ENCODE results near the gene PTGES2. TPM values are rescaled to one million over a fixed set of nuclear protein-coding genes. Genes with fewer than 3 reads are reported as not detected.

Gene PTGES2
- total and polyA plus RNA-seq, 9 of the 15 experiments (the other 6 are each of a cell fraction or from before 2014, with no cell fraction given) = 2.4 to 196 (median 90.1) TPM

- TF ChIP-seq ZNF407 (IDR thresholded peaks at IDR 0.05; ENCODE audit: low read depth) (no peak), ZNF766 (CRISPR knock-in tag; conservative IDR thresholded peaks at IDR 0.05) (no peak), TEAD4 (IDR thresholded peaks at IDR 0.05; ENCODE audit: low read length) (0 out of 2 replicates have a peak, but pooled peaks have one; percentile 6), TEAD4 (CRISPR knock-in tag; IDR thresholded peaks at IDR 0.05; ENCODE audit: borderline replicate concordance) (no peak), POLR2AphosphoS5 (IDR thresholded peaks at IDR 0.05; ENCODE audit: control insufficient read depth, insufficient read depth, low read depth, low read length) (peak; percentile 16), ELF2 (CRISPR knock-in tag; IDR thresholded peaks at IDR 0.05) (0 out of 2 replicates have a peak, but pooled peaks have one; percentile 26)
These were observed 36.9 kb upstream of the PTGES2 start (continued) for GRCh38 chr9:128164307-128164885.
